HFF-Myc (cell line): ENCODE measurements around the gene KCND1.

Experiments used
- DNase-seq: peaks from one replicate; pipeline ENCODE4 v3.0.0-alpha.2; 2011; ENCODE audit warnings: low read depth; ENCODE audit errors: extremely low read depth
- H3K4me3 ChIP-seq: replicated peaks from 2 replicates; pipeline ENCODE4 v1.5.1; 2011; ENCODE audit warnings: low read depth, mild to moderate bottlenecking, control low read depth, low read length
- CTCF ChIP-seq: IDR thresholded peaks from 2 replicates; pipeline ENCODE4 v1.5.1; 2012; ENCODE audit warnings: mild to moderate bottlenecking, low read depth, low read length, control low read depth; ENCODE audit errors: missing control alignments

Gene KCND1

DNA sequence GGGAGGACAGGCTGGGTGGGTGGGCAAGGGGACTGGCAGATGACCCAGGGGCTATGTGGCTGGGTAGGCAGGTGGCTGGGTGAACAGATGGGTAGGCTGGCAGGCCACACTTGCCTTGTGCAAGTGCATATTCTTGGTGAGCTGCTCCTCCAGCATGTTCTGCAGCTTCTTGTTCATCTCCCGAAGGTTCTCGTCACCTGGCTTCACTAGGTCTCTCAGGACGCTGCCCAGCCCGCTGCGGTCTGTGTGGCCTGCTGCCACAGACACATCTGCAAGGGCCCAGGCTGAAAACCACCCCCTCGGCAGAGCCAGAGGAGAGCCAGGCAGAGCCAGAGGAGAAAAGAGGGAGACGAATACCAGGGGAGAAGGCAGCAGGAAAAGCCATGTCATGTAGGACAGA, 3.4 kb upstream of the KCND1 start:
- no peak for TF ChIP-seq CTCF
- DNase-seq = no peak
- H3K4me3 ChIP-seq = no peak overlapping the region

DNA sequence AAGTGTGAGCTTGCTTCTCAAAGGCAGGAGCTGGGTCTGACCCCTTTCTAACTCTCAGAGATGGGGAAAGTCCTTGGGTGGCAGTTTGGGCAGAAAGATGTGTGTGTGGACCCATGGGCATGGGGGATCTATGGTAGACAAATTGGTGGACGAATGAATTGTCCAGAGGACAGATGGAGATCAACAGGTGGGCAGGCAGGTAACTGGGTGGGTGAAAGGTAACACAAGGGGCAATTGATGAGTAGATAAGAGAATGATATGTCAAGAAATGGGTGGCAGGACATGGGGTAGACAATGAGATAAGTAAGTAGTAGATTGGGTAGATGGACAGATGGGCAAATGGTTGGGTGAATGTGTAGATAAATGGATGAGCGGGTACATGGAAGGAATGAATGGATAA, 2.9 kb upstream of the KCND1 start:
- H3K4me3 ChIP-seq = no peak overlapping the region
- TF ChIP-seq CTCF = no peak
- DNase-seq = no peak

- TF ChIP-seq CTCF = no peak
- H3K4me3 ChIP-seq = no peak overlapping the region
- DNase-seq = no peak
Measured at GRCh38 chrX:48974033-48974432, 2.4 kb upstream of the KCND1 start.

- peak overlapping the region; percentile 24 for H3K4me3 ChIP-seq
- TF ChIP-seq CTCF = peak; percentile 50
- no peak for DNase-seq
Measured at GRCh38 chrX:48972220-48973164, 848 bp upstream of the KCND1 start.

DNA sequence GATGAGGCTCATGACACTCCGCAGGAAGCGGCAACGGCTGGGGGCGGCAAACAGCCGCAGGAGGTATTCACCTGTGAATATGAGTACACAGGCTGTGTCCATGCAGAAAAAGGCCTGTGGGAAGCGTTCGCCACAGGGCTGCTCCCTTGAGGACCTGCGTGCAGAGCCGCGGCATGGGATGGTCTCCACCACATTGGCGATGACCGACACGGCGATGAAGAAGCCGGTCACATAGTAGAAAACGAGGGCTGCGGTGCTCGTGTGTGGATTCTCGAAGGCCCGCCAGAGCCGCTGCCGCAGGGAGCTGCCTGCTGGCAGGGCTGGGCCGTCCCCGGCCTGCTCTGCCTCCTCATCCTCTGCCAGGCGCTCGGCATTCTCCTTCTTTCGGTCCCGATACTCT, 2.2 kb downstream of the KCND1 start:
- no peak overlapping the region for H3K4me3 ChIP-seq
- DNase-seq = no peak
- TF ChIP-seq CTCF = no peak

DNA sequence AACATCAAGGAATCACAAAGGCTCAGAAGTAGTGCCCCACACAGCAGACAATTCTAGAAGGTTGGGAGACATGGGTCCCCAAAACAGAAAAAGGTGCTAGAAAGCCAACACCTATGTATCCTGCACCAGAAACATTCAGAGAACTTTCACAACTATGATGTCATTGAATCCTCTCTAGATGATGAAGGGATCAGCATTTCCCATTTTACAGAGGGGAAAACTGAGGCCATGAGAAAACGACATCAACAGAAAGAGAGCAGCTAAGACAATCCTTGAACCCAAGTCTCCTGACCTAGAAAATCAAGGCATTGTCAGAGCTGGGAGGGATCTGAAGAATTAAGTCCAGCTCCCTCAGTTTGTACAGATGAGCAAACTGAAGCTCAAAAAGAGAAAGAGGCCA, 3.3 kb downstream of the KCND1 start:
- no peak for DNase-seq
- TF ChIP-seq CTCF = no peak
- H3K4me3 ChIP-seq = no peak overlapping the region
